Prostate gland (tissue), 2 donors: ENCODE results near the gene AFMID. TPM values are rescaled to one million over a fixed set of nuclear protein-coding genes. Genes with fewer than 3 reads are reported as not detected.
A peak's percentile ranks its signal among the peaks of the same experiment; 100 is the strongest.
"Not testable (repeated sequence)": the region's sequence is repeated elsewhere in the genome, so short reads cannot be mapped to it uniquely, and the experiment has no call there.

ENCODE experiments used
- DNase-seq: peaks from one replicate; pipeline ENCODE4 v3.0.0-alpha.2; 2019; ENCODE audit warnings: low spot score
- H3K27ac ChIP-seq, 2 donors: fragments of 200-600 bp; sonication (generic); 2 replicates each; pipeline ENCODE4 v1.5.1; 2017 to 2019
- H3K27me3 ChIP-seq: fragments of 200-600 bp; sonication (generic); replicated peaks from 2 replicates; pipeline ENCODE4 v1.5.1; 2019; ENCODE audit not compliant: insufficient read depth
- H3K36me3 ChIP-seq, 2 donors: fragments of 200-600 bp; sonication (generic); 1 replicate in 1 of 2; 2 replicates in 1 of 2; pipeline versions ENCODE4 v1.5.1 to v1.8.1; 2017 to 2019
- H3K4me1 ChIP-seq: fragments of 200-600 bp; sonication (generic); replicated peaks from 2 replicates; pipeline ENCODE4 v1.5.1; 2019
- H3K4me3 ChIP-seq, 2 donors: fragments of 200-600 bp; sonication (generic); 2 replicates each; pipeline ENCODE4 v1.5.1; 2017 to 2019
- H3K9me3 ChIP-seq: fragments of 200-600 bp; sonication (generic); 2 replicates; pipeline ENCODE4 v1.5.1; 2017
- POLR2A ChIP-seq: fragments of 450-650 bp; IDR thresholded peaks from one replicate; pipeline ENCODE4 v1.6.1; 2016; ENCODE audit warnings: antibody characterized with exemption, mild to moderate bottlenecking
- POLR2AphosphoS5 ChIP-seq: sonication (generic); formaldehyde crosslinking; IDR thresholded peaks from one replicate; pipeline ENCODE4 v1.6.1; 2017; ENCODE audit warnings: antibody characterized with exemption
- WGBS: methylation state at CpG from one replicate; pipeline ENCODE4 v1.1.5; 2018; 5-methylcytosine and 5-hydroxymethylcytosine counted together
- intact Hi-C: fragments of 100-400 bp; cut with DNase I; formaldehyde crosslinking; loops from one replicate; pipeline ENCODE4 v1.14.2; 2022
- total RNA-seq, 2 donors: library from RNA; depleted of rRNA; stranded (reverse); fragments of >200 nt; gene quantifications; one replicate each; pipeline ENCODE4 v1.1.0, GENCODE V29; 2016
- TF ChIP-seq, protein P1 (sequence below), 4 experiments: fragments of 200-600 bp in 2 of 4; fragments of 450-650 bp in 2 of 4; sonication (generic) in 2 of 4; IDR thresholded peaks; 1 replicate in 3 of 4; 2 replicates in 1 of 4; pipeline ENCODE4 v1.5.1; 2016 to 2019; ENCODE audit warnings: antibody characterized with exemption in 4 of 4, mild to moderate bottlenecking in 2 of 4, moderate library complexity in 2 of 4

AFMID gene
- total RNA-seq, 2 donors from 2014 or later, result 116 to 122 TPM

DNA sequence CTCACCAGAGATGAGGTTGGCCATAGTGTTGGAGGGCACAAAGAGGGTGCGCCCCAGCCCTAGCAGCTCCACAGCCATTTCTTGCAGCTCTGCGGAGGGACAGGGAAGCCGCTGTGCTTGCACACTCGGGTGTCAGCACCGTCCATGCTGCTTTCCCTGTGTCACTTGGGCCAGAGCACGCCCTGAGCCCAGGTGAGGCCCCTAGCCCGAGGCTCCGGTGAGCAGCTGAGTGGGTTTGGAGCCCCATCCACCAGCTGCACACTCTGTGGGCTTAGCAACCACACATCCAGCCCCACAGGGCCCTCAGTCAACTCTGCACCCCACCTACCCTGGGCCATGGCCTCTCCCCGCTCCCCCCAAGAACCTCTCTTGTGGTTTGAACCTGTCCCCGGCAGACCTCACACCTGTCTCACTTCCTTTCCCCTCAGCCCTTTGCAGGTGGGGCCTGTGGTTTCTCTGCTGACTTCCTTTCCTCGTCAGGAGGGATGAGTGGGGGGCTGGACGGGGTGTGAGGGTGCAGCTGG is 65.0 kb downstream of the AFMID start:
- Histone ChIP-seq H3K9me3 (no peaks in the 10 kb centered on the region), H3K4me1 (no peaks in the 10 kb centered on the region), H3K4me3 (no peak overlapping the region), H3K27ac (no peak overlapping the region), H3K27me3 (no peaks in the 10 kb centered on the region), H3K36me3 (no peaks in the 10 kb centered on the region)
- no peak for DNase-seq
- TF ChIP-seq POLR2A (no peak), POLR2AphosphoS5 (no peak)
- TF ChIP-seq, protein P1, sequence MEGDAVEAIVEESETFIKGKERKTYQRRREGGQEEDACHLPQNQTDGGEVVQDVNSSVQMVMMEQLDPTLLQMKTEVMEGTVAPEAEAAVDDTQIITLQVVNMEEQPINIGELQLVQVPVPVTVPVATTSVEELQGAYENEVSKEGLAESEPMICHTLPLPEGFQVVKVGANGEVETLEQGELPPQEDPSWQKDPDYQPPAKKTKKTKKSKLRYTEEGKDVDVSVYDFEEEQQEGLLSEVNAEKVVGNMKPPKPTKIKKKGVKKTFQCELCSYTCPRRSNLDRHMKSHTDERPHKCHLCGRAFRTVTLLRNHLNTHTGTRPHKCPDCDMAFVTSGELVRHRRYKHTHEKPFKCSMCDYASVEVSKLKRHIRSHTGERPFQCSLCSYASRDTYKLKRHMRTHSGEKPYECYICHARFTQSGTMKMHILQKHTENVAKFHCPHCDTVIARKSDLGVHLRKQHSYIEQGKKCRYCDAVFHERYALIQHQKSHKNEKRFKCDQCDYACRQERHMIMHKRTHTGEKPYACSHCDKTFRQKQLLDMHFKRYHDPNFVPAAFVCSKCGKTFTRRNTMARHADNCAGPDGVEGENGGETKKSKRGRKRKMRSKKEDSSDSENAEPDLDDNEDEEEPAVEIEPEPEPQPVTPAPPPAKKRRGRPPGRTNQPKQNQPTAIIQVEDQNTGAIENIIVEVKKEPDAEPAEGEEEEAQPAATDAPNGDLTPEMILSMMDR (IDR thresholded peaks at IDR 0.05), result no peak
- 83% methylated on average over 12 of the region's 12 CpGs for WGBS
- intact Hi-C loops, result loop anchor here (5.0 kb wide), 2 partner anchors 140 to 230 kb away; no protein-coding TSS in a partner anchor

DNA sequence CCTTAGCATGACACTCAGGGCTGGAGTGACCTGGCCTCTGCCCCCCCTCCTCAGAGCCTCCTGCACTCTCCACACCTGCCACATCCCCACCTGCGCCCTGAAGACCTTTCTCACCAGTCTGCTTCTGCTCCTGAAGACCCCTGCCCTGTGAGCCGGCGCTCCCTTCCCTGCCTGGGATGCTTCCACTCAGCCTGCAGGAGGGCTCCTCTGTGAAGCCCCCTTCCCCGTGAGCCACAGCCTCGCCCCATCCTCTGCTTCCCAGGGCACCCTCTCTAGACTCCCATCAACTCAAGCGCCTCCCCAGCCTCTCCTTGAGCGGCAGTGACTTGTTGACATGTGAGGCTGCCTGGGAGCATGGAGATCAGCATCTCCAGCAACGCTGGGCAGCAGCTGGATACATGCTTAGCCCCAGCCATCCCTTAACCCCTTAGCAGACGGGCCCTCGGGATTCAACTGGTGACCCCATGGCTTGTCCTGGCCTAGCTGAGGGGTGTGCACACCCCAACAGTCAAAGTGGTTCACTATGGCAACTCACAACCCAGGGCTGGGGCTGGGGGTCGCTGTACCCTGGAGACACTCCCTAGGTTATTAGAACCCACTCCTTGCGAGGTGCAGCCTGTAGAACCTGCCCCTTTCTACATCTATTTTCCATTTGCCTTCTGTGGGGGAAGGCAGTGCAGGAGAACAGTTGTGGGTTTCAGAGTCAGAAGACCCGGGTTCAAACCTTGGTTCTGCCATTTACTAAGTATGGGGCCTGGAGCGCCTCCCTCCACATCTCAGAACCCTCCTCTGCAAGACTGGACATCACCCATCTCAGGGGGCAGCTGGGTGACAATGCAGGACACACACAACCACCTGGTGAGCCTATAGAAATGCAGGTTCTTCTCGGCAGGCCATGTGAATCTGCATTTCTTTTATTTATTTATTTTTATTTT is 65.8 kb downstream of the AFMID start:
- intact Hi-C loops, result loop anchor here (5.0 kb wide), 2 partner anchors 141 to 231 kb away; no protein-coding TSS in a partner anchor
- WGBS, result 82% methylated on average over 15 of the region's 15 CpGs
- no peak overlapping the region for H3K27ac ChIP-seq
- no peak for DNase-seq
- no peaks in the 10 kb centered on the region for H3K36me3 ChIP-seq
- H3K4me3 ChIP-seq, result no peak overlapping the region
- H3K9me3 ChIP-seq, result no peaks in the 10 kb centered on the region
- H3K4me1 ChIP-seq, result no peaks in the 10 kb centered on the region
- TF ChIP-seq POLR2AphosphoS5, result no peak
- TF ChIP-seq, protein P1 (IDR thresholded peaks at IDR 0.05), result no peak
- TF ChIP-seq POLR2A, result no peak
- no peaks in the 10 kb centered on the region for H3K27me3 ChIP-seq

DNA sequence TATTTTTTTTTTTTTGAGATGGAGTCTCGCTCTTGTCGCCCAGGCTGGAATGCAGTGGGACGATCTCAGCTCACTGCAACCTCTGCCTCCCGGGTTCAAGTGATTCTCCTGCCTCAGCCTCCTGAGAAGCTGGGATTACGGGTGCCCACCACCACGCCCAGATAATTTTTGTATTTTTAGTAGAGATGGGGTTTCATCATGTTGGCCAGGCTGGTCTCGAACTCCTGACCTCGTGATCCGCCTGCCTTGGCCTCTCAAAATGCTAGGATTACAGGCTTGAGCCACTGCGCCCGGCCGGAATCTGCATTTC is 66.4 kb downstream of the AFMID start:
- H3K36me3 ChIP-seq, H3K27ac ChIP-seq, H3K4me1 ChIP-seq, H3K27me3 ChIP-seq, H3K9me3 ChIP-seq, DNase-seq: not testable (repeated sequence)
- 81% methylated on average over 12 of the region's 12 CpGs for WGBS
- peak overlapping the region; percentile 87 to 99 for H3K4me3 ChIP-seq
- intact Hi-C loops, result loop anchor here (5.0 kb wide), 2 partner anchors 141 to 231 kb away; no protein-coding TSS in a partner anchor

DNA sequence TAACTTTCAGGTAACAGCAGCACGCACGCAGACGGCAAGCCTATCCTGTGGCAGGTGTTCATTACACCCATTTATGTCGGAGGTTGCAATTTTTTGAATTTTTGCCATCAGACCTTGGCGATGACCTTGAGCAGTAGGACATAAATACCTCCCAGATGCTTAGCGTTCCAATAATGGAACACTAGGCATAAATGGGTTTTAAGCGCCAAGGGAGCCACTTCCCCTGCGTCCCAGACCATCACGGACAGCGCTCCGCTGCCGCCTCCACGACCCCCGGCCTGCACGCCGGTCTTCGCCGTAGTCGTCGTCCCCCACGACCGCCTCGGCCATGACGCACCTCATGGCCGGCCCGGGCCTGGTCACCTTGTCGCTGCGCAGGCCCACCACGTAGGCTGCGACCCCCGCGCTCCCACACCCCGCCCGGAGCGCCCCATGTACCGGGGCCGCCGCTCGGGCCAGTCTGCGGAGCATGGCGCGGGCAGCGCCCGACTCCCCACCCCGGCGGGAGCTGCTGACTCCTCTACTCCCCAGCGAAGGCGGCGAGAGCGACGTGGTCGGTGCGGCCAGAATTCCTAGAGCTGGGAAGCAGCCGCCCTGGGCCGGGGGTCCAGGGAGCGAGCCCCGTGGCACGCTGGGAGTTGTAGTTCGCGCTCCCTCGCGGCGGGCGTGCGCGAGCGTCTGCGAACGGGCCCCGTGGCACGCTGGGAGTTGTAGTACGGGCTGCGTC is 66.9 kb downstream of the AFMID start:
- 2% methylated on average over 39 of the region's 73 CpGs for WGBS
- Histone ChIP-seq H3K27ac (peak overlapping the region; percentile 84), H3K9me3 (no peaks in the 10 kb centered on the region), H3K36me3 (no peaks in the 10 kb centered on the region), H3K4me1 (no peaks in the 10 kb centered on the region), H3K27me3 (no peaks in the 10 kb centered on the region), H3K4me3 (peak overlapping the region; percentile 87 to 99)
- intact Hi-C loops, result loop anchor here (5.0 kb wide), 2 partner anchors 142 to 232 kb away; no protein-coding TSS in a partner anchor
- DNase-seq, result peak; percentile 77
- TF ChIP-seq POLR2A, result peak; percentile 32
- TF ChIP-seq POLR2AphosphoS5, result peak; percentile 93
- TF ChIP-seq, protein P1 (IDR thresholded peaks at IDR 0.05), result peak in 2 of 4 experiments; percentile 28 to 33

DNA sequence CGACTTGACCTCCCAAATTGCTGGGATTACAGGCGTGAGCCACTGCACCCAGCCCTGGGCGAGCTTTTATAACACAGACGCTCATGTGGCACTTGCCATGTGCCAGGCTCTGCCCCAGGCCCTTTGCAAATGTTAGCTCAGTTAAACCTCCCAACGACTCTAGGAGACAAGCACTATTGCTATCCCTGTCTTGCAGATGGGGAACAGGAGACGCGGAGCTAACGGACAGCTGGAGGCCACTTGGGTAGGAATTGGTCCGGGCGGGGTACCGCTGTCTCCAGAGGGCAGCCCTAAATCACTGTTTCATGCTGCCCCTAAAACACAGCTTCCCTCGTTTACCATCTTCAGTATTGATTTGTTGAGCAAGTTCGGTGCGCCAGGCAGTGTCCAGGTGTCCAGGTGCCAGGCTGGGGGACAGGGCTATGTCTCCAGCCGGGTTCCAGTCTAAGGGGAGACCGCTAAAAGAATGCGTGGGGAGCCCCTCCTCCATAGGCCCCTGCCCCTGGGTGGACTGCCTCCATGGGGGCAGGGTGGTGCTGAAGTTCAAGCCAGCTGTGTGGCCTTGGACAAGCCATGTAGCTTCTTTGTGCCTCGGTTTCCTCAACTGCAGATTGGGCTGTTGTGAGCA is 68.0 kb downstream of the AFMID start:
- Histone ChIP-seq H3K36me3 (no peaks in the 10 kb centered on the region), H3K4me3 (no peak overlapping the region), H3K4me1 (no peaks in the 10 kb centered on the region), H3K27me3 (no peaks in the 10 kb centered on the region), H3K27ac (no peak overlapping the region), H3K9me3 (no peaks in the 10 kb centered on the region)
- intact Hi-C loops, result no loop called here
- TF ChIP-seq POLR2A (no peak), POLR2AphosphoS5 (no peak)
- TF ChIP-seq, protein P1 (IDR thresholded peaks at IDR 0.05), result no peak
- DNase-seq, result no peak
- WGBS, result 89% methylated on average over 18 of the region's 18 CpGs
